H1 (cell line): ENCODE data around the gene PPP1R12B. TPM values are rescaled to one million over a fixed set of nuclear protein-coding genes. Genes with fewer than 3 reads are reported as not detected.

ENCODE experiments used
- CTCF ChIA-PET: fragments of 300-600 bp; sonication (Branson Sonifier 250); formaldehyde crosslinking; loops from one replicate; lab custom pipeline; 2021; ENCODE audit not compliant: partially characterized antibody; lab: Charles Lee
- POLR2A ChIA-PET: fragments of 300-600 bp; sonication (Branson Sonifier 250); formaldehyde crosslinking; loops from one replicate; lab custom pipeline; 2021; ENCODE audit warnings: inconsistent platforms; ENCODE audit not compliant: partially characterized antibody; lab: Charles Lee
- DNase-seq, 2 experiments: peaks; one replicate each; pipeline versions ENCODE4 v3.0.0 to v3.0.0-alpha.2; 2010 to 2022; ENCODE audit warnings: low spot score in 2 of 2, low read depth in 1 of 2, mixed read lengths in 1 of 2
- FAIRE-seq: peaks from 2 replicates; lab custom pipeline; 2011; peaks lifted over from hg19 to GRCh38; lab: Jason Lieb, UNC
- H2AFZ ChIP-seq: 2 replicates; pipeline ENCODE4 v1.8.1; 2012; ENCODE audit warnings: low read length, inconsistent platforms
- H2AK5ac ChIP-seq: 2 replicates; pipeline ENCODE4 v1.6.1; 2013; ENCODE audit warnings: low read depth, low read length
- H2BK120ac ChIP-seq: replicated peaks from 2 replicates; pipeline ENCODE3; 2013; ENCODE audit warnings: low read depth, low read length, inconsistent platforms
- H2BK12ac ChIP-seq: 2 replicates; pipeline ENCODE4 v1.6.1; 2013; ENCODE audit warnings: low read depth, low read length
- H2BK15ac ChIP-seq: 2 replicates; pipeline ENCODE4 v1.6.1; 2013; ENCODE audit warnings: low read length
- H2BK20ac ChIP-seq: 2 replicates; pipeline ENCODE4 v1.6.1; 2013; ENCODE audit warnings: low read length
- H2BK5ac ChIP-seq: 2 replicates; pipeline ENCODE4 v1.6.1; 2013; ENCODE audit warnings: low read depth, low read length
- H3K14ac ChIP-seq: 2 replicates; pipeline ENCODE4 v1.6.1; 2013; ENCODE audit warnings: inconsistent platforms; ENCODE audit not compliant: insufficient read length
- H3K18ac ChIP-seq: 2 replicates; pipeline ENCODE4 v1.6.1; 2013; ENCODE audit warnings: low read length; ENCODE audit errors: extremely low read depth
- H3K23ac ChIP-seq: 2 replicates; pipeline ENCODE4 v1.6.1; 2013; ENCODE audit warnings: inconsistent platforms; ENCODE audit not compliant: insufficient read length
- H3K23me2 ChIP-seq: 2 replicates; pipeline ENCODE4 v1.6.1; 2013; ENCODE audit warnings: low read depth, low read length
- H3K27ac ChIP-seq: 2 replicates; pipeline ENCODE4 v1.6.1; 2011; ENCODE audit warnings: low read depth, low read length, inconsistent platforms
- H3K27me3 ChIP-seq, 4 experiments: replicated peaks in 1 of 4; 1 replicate in 1 of 4; 2 replicates in 3 of 4; pipeline versions ENCODE4 v1.6.1 to v1.8.1; 2011 to 2013; ENCODE audit warnings: low read length in 3 of 4, mild to moderate bottlenecking in 3 of 4, inconsistent platforms in 2 of 4, mixed read lengths in 2 of 4, moderate library complexity in 1 of 4; ENCODE audit not compliant: control insufficient read depth in 3 of 4, insufficient read depth in 3 of 4; ENCODE audit errors: extremely low read depth in 1 of 4
- H3K36me3 ChIP-seq, 4 experiments: 2 replicates each; pipeline versions ENCODE4 v1.6.1 to v1.8.1; 2011 to 2013; ENCODE audit warnings: mild to moderate bottlenecking in 4 of 4, low read length in 3 of 4, moderate library complexity in 2 of 4, control low read depth in 1 of 4, inconsistent platforms in 1 of 4; ENCODE audit not compliant: insufficient read depth in 4 of 4, control insufficient read depth in 2 of 4
- H3K4ac ChIP-seq: replicated peaks from 2 replicates; pipeline ENCODE3; 2013; ENCODE audit warnings: low read length, low read depth, mixed read lengths, inconsistent platforms; ENCODE audit not compliant: insufficient read length
- H3K4me1 ChIP-seq, 4 experiments: replicated peaks in 1 of 4; 1 replicate in 1 of 4; 2 replicates in 3 of 4; pipeline versions ENCODE4 v1.6.1 to v1.8.1; 2011 to 2013; ENCODE audit warnings: low read length in 3 of 4, inconsistent platforms in 2 of 4, mixed read lengths in 1 of 4; ENCODE audit not compliant: insufficient read depth in 4 of 4, control insufficient read depth in 3 of 4
- H3K4me2 ChIP-seq, 2 experiments: 2 replicates each; pipeline versions ENCODE4 v1.6.1 to v1.8.1; 2011 to 2013; ENCODE audit warnings: low read depth in 2 of 2, low read length in 2 of 2, control low read depth in 1 of 2, inconsistent platforms in 1 of 2, mild to moderate bottlenecking in 1 of 2; ENCODE audit not compliant: insufficient read depth in 1 of 2
- H3K4me3 ChIP-seq, 4 experiments: fragments of 200-600, 300-600 bp in 1 of 4; sonication (generic), shearing (Covaris generic), sonication (Bioruptor Twin) in 1 of 4; 2 replicates each; pipeline versions ENCODE4 v1.5.1 to v1.8.1; 2011 to 2016; ENCODE audit warnings: low read length in 4 of 4, low read depth in 3 of 4, control low read depth in 2 of 4, inconsistent platforms in 2 of 4, mild to moderate bottlenecking in 2 of 4, mixed read lengths in 1 of 4, moderate library complexity in 1 of 4; ENCODE audit not compliant: insufficient read depth in 2 of 4; ENCODE audit errors: extremely low read depth in 1 of 4
- H3K56ac ChIP-seq: replicated peaks from 2 replicates; pipeline ENCODE3; 2013; ENCODE audit warnings: low read depth, mild to moderate bottlenecking, mixed read lengths, low read length, inconsistent platforms; ENCODE audit not compliant: insufficient read length
- H3K79me1 ChIP-seq: 2 replicates; pipeline ENCODE4 v1.6.1; 2013; ENCODE audit warnings: low read depth, low read length, control low read depth
- H3K79me2 ChIP-seq, 2 experiments: 2 replicates each; pipeline versions ENCODE4 v1.6.1 to v1.8.1; 2012 to 2013; ENCODE audit warnings: low read length in 2 of 2, mild to moderate bottlenecking in 2 of 2, inconsistent platforms in 1 of 2; ENCODE audit not compliant: insufficient read depth in 2 of 2, control insufficient read depth in 1 of 2
- H3K9ac ChIP-seq, 4 experiments: replicated peaks in 1 of 4; 1 replicate in 1 of 4; 2 replicates in 3 of 4; pipeline versions ENCODE4 v1.6.1 to v1.8.1; 2011 to 2013; ENCODE audit warnings: low read depth in 3 of 4, low read length in 3 of 4, control low read depth in 2 of 4, mild to moderate bottlenecking in 2 of 4, moderate library complexity in 2 of 4, inconsistent platforms in 1 of 4; ENCODE audit errors: extremely low read depth in 1 of 4
- H3K9me3 ChIP-seq, 2 experiments: 2 replicates each; pipeline versions ENCODE4 v1.6.1 to v1.8.1; 2012 to 2013; ENCODE audit warnings: mild to moderate bottlenecking in 2 of 2, moderate library complexity in 2 of 2, control low read depth in 1 of 2, inconsistent platforms in 1 of 2, low read depth in 1 of 2, low read length in 1 of 2, mixed read lengths in 1 of 2; ENCODE audit not compliant: insufficient read depth in 2 of 2
- H4K20me1 ChIP-seq, 2 experiments: replicated peaks in 1 of 2; 2 replicates each; pipeline versions ENCODE3 to v1.8.1; 2011 to 2013; ENCODE audit warnings: inconsistent platforms in 2 of 2, low read length in 2 of 2, mild to moderate bottlenecking in 1 of 2; ENCODE audit not compliant: insufficient read depth in 2 of 2, control insufficient read depth in 1 of 2
- H4K5ac ChIP-seq: 2 replicates; pipeline ENCODE4 v1.6.1; 2013; ENCODE audit warnings: low read length, low read depth, mixed read lengths, inconsistent platforms; ENCODE audit not compliant: insufficient read length
- H4K8ac ChIP-seq: 2 replicates; pipeline ENCODE4 v1.8.0; 2013; ENCODE audit warnings: mild to moderate bottlenecking, moderate library complexity, low read length, inconsistent platforms; ENCODE audit not compliant: insufficient read depth; ENCODE audit errors: extremely low read depth
- H4K91ac ChIP-seq: replicated peaks from 2 replicates; pipeline ENCODE3; 2013; ENCODE audit warnings: low read length, mixed read lengths, inconsistent platforms; ENCODE audit not compliant: insufficient read length
- CBX5 ChIP-seq: fragments of 300-800, 300-1000 bp; sonication (generic); IDR thresholded peaks from 2 replicates; pipeline ENCODE4 v1.7.1; 2016; ENCODE audit warnings: antibody characterized with exemption, low read length, low read depth
- CEBPB ChIP-seq: IDR thresholded peaks from 2 replicates; pipeline ENCODE4 v1.6.1; 2012; ENCODE audit warnings: low read depth, low read length
- CHD1 ChIP-seq: IDR thresholded peaks from 2 replicates; pipeline ENCODE4 v1.6.1; 2012; ENCODE audit warnings: low read depth, low read length, improper control_type of control experiment
- CREB1 ChIP-seq: IDR thresholded peaks from 2 replicates; pipeline ENCODE4 v1.6.1; 2012; ENCODE audit warnings: inconsistent platforms
- CTBP2 ChIP-seq: IDR thresholded peaks from 2 replicates; pipeline ENCODE4 v1.7.0; 2011; ENCODE audit warnings: borderline replicate concordance, mild to moderate bottlenecking, moderate library complexity, mixed read lengths, low read length; ENCODE audit not compliant: insufficient read depth, insufficient read length
- GABPA ChIP-seq: IDR thresholded peaks from 2 replicates; pipeline ENCODE4 v1.6.1; 2011; ENCODE audit warnings: mild to moderate bottlenecking, low read length, moderate library complexity, borderline replicate concordance; ENCODE audit not compliant: insufficient read depth
- NANOG ChIP-seq: IDR thresholded peaks from 2 replicates; pipeline ENCODE4 v1.6.1; 2011; ENCODE audit warnings: low read length, low read depth, mild to moderate bottlenecking, inconsistent platforms; ENCODE audit not compliant: insufficient read depth, poor library complexity, severe bottlenecking
- POLR2A ChIP-seq, 2 experiments: IDR thresholded peaks; 1 replicate in 1 of 2; 2 replicates in 1 of 2; pipeline ENCODE4 v1.6.1; 2011; ENCODE audit warnings: low read depth in 2 of 2, low read length in 2 of 2, mild to moderate bottlenecking in 2 of 2; ENCODE audit errors: control extremely low read depth in 1 of 2
- POU5F1 ChIP-seq: IDR thresholded peaks from 2 replicates; pipeline ENCODE4 v1.6.1; 2011; ENCODE audit warnings: low read depth, mild to moderate bottlenecking, low read length, moderate library complexity
- RFX5 ChIP-seq: IDR thresholded peaks from 2 replicates; pipeline ENCODE4 v1.6.1; 2011; ENCODE audit warnings: low read depth, low read length, improper control_type of control experiment, borderline replicate concordance
- SIN3A ChIP-seq, 2 experiments: IDR thresholded peaks in 1 of 2; conservative IDR thresholded peaks in 1 of 2; 2 replicates each; pipeline ENCODE4 v1.6.1; 2011 to 2012; ENCODE audit warnings: low read length in 2 of 2, improper control_type of control experiment in 1 of 2, low read depth in 1 of 2, mild to moderate bottlenecking in 1 of 2
- SIRT6 ChIP-seq: IDR thresholded peaks from one replicate; pipeline ENCODE4 v1.7.1; 2012; ENCODE audit warnings: low read length, inconsistent platforms
- SP2 ChIP-seq: IDR thresholded peaks from 2 replicates; pipeline ENCODE4 v1.6.1; 2012; ENCODE audit warnings: mild to moderate bottlenecking, low read length, inconsistent platforms
- YY1 ChIP-seq: IDR thresholded peaks from 2 replicates; pipeline ENCODE4 v1.6.1; 2011; ENCODE audit warnings: low read depth, mild to moderate bottlenecking, low read length
- WGBS, 2 experiments: shearing (Covaris generic) in 1 of 2; methylation state at CpG; one replicate each; pipeline versions ENCODE4 v1.1.6 to v1.1.7; 2013 to 2015; ENCODE audit warnings: low lambda C conversion rate in 2 of 2, mixed read lengths in 2 of 2, inconsistent platforms in 1 of 2, low coverage in 1 of 2, missing lambda C conversion rate in 1 of 2; ENCODE audit not compliant: insufficient replicate concordance in 2 of 2, insufficient coverage in 1 of 2, insufficient read length in 1 of 2; ENCODE audit errors: extremely low coverage in 1 of 2, missing lambda C conversion rate in 1 of 2; 5-methylcytosine and 5-hydroxymethylcytosine counted together
- polyA plus RNA-seq, 7 experiments: library from polyadenylated mRNA; depleted of rRNA in 3 of 7; stranded (reverse) in 5 of 7; unstranded in 2 of 7; fragments of >200 nt in 5 of 7; fragments of 200-250 nt in 2 of 7; gene quantifications; 1 replicate in 5 of 7; 2 replicates in 1 of 7; 4 replicates in 1 of 7; pipeline versions ENCODE4 v1.2.1 to v1.2.3, GENCODE V29; 2011 to 2013; ENCODE audit warnings: missing spikeins in 2 of 7, mixed read lengths in 2 of 7
- total RNA-seq: library from RNA; stranded (reverse); fragmentation: NEBNext Ultra II Directional; extraction: Animal tissue kit (Norgen Biotek cat#: 25700); gene quantifications from 2 replicates; pipeline ENCODE4 v1.2.1, GENCODE V29; 2021
- TF ChIP-seq, protein P1 (sequence below): IDR thresholded peaks from 2 replicates; pipeline ENCODE4 v1.6.1; 2011; ENCODE audit warnings: low read length, improper control_type of control experiment

PPP1R12B gene
- total and polyA plus RNA-seq, 2 of the 8 experiments (the other 6 are each of a cell fraction or from before 2014, with no cell fraction given): 7.9 to 18.7 TPM

- Histone ChIP-seq H4K20me1 (no peaks in the 10 kb centered on the region), H2AK5ac (no peak overlapping the region), H2BK12ac (no peak overlapping the region), H3K23me2 (no peaks in the 10 kb centered on the region), H2BK15ac (no peak overlapping the region), H3K4me3 (no peak overlapping the region), H3K79me2 (no peaks in the 10 kb centered on the region), H4K5ac (no peak overlapping the region), H3K14ac (no peak overlapping the region), H2BK5ac (no peak overlapping the region), H2AFZ (no peak overlapping the region), H3K23ac (no peak overlapping the region), H4K8ac (no peak overlapping the region), H3K4me2 (no peak overlapping the region), H3K18ac (no peak overlapping the region), H3K4me1 (no peaks in the 10 kb centered on the region), H2BK20ac (no peak overlapping the region), H3K79me1 (no peaks in the 10 kb centered on the region), H3K9me3 (no peaks in the 10 kb centered on the region), H3K9ac (no peak overlapping the region), H4K91ac (no peak overlapping the region), H3K56ac (no peak overlapping the region), H3K4ac (no peak overlapping the region), H3K27ac (no peak overlapping the region), H2BK120ac (no peak overlapping the region), H3K36me3 (no peaks in the 10 kb centered on the region), H3K27me3 (no peaks in the 10 kb centered on the region)
- FAIRE-seq: no peak
- CTCF ChIA-PET: interaction anchor here (0.8 to 0.9 kb wide), 2 partner anchors 19 to 23 kb away, joined by 3 to 4 read pairs; no protein-coding TSS in a partner anchor
- POLR2A ChIA-PET: interaction anchor here (1.4 kb wide), 1 partner anchor 11 kb away, joined by 6 read pairs; no protein-coding TSS in a partner anchor
- WGBS, 2 experiments: 83% methylated on average over 4 of the region's 4 CpGs; no CpG with 5 or more reads in 1 of the 2 experiments
- DNase-seq: no peak
- TF ChIP-seq CBX5 (no peak), CREB1 (no peak), SIRT6 (no peak), SIN3A (conservative IDR thresholded peaks at IDR 0.05 in 1 of 2, IDR thresholded peaks at IDR 0.05 in 1 of 2; ENCODE audit: low read depth in 1 of 2, low read length in 2 of 2) (no peak), RFX5 (no peak), GABPA (no peak), SP2 (no peak), CHD1 (no peak), CTBP2 (no peak), POU5F1 (no peak), POLR2A (IDR thresholded peaks at IDR 0.05; ENCODE audit: control extremely low read depth in 1 of 2, low read depth in 2 of 2, low read length in 2 of 2) (no peak), CEBPB (no peak), YY1 (no peak), NANOG (no peak)
- TF ChIP-seq, protein P1, sequence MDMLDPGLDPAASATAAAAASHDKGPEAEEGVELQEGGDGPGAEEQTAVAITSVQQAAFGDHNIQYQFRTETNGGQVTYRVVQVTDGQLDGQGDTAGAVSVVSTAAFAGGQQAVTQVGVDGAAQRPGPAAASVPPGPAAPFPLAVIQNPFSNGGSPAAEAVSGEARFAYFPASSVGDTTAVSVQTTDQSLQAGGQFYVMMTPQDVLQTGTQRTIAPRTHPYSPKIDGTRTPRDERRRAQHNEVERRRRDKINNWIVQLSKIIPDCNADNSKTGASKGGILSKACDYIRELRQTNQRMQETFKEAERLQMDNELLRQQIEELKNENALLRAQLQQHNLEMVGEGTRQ: no peak
Observed at GRCh38 chr1:202593845-202594244, 245.3 kb downstream of the PPP1R12B start.
